Measurements from ENCODE around the gene SLC25A43. TPM values are rescaled to one million over a fixed set of nuclear protein-coding genes. Genes with fewer than 3 reads are reported as not detected.
A peak's percentile ranks its signal among the peaks of the same experiment; 100 is the strongest.

The SLC25A43 gene
- total RNA-seq, 1 donor from 2014 or later = 10.7 TPM

- H3K27me3 Mint-ChIP-seq = peaks cover 2% of the 10 kb centered on the region
- H3K36me3 Mint-ChIP-seq (ENCODE audit: low read depth) = no peaks in the 10 kb centered on the region
- DNase-seq = no peak
- intact Hi-C loops (cut with micrococcal nuclease) = loop anchor here (10.0 kb wide), 1 partner anchor 145 kb away; no protein-coding TSS in a partner anchor
- H3K9me3 Mint-ChIP-seq = no peaks in the 10 kb centered on the region
- no peak overlapping the region for H3K4me3 Mint-ChIP-seq
- no peak overlapping the region for H3K27ac Mint-ChIP-seq
- H3K4me1 Mint-ChIP-seq = no peaks in the 10 kb centered on the region
Observed at GRCh38 chrX:119389871-119390501, 9.2 kb upstream of the SLC25A43 start.

- peaks cover 4% of the 10 kb centered on the region for H3K27me3 Mint-ChIP-seq
- H3K36me3 Mint-ChIP-seq (ENCODE audit: low read depth) = no peaks in the 10 kb centered on the region
- H3K27ac Mint-ChIP-seq = no peak overlapping the region
- peak; percentile 63 for DNase-seq
- no peak overlapping the region for H3K4me3 Mint-ChIP-seq
- H3K9me3 Mint-ChIP-seq = no peaks in the 10 kb centered on the region
- intact Hi-C loops (cut with micrococcal nuclease) = loop anchor here (10.0 kb wide), 1 partner anchor 146 kb away; no protein-coding TSS in a partner anchor
- H3K4me1 Mint-ChIP-seq = no peaks in the 10 kb centered on the region
Observed at GRCh38 chrX:119391279-119391678, 7.9 kb upstream of the SLC25A43 start.

GRCh38 chrX:119393144-119393543 is 6.0 kb upstream of the SLC25A43 start:
- H3K9me3 Mint-ChIP-seq = no peaks in the 10 kb centered on the region
- no peak overlapping the region for H3K27ac Mint-ChIP-seq
- no peaks in the 10 kb centered on the region for H3K36me3 Mint-ChIP-seq (ENCODE audit: low read depth)
- peaks cover 4% of the 10 kb centered on the region for H3K27me3 Mint-ChIP-seq
- no peak for DNase-seq
- no peaks in the 10 kb centered on the region for H3K4me1 Mint-ChIP-seq
- no peak overlapping the region for H3K4me3 Mint-ChIP-seq
- intact Hi-C loops (cut with micrococcal nuclease) = loop anchor here (10.0 kb wide), 1 partner anchor 148 kb away; no protein-coding TSS in a partner anchor

GRCh38 chrX:119398587-119398973 is 556 bp upstream of the SLC25A43 start:
- H3K27me3 Mint-ChIP-seq = peaks cover 4% of the 10 kb centered on the region
- intact Hi-C loops (cut with micrococcal nuclease) = loop anchor here (5.0 to 10.0 kb wide), 2 partner anchors 69 to 154 kb away; partner anchors contain the start of gene SLC25A5
- H3K36me3 Mint-ChIP-seq (ENCODE audit: low read depth) = no peaks in the 10 kb centered on the region
- H3K9me3 Mint-ChIP-seq = no peaks in the 10 kb centered on the region
- peak; percentile 56 for DNase-seq
- peak overlapping the region; percentile 90 for H3K27ac Mint-ChIP-seq
- peak overlapping the region; percentile 92 for H3K4me3 Mint-ChIP-seq
- H3K4me1 Mint-ChIP-seq = peaks cover 14% of the 10 kb centered on the region

GRCh38 chrX:119399772-119400101 is 601 bp downstream of the SLC25A43 start:
- Mint-ChIP-seq H3K4me1 (peaks cover 14% of the 10 kb centered on the region), H3K9me3 (no peaks in the 10 kb centered on the region), H3K27me3 (peaks cover 2% of the 10 kb centered on the region), H3K27ac (peak overlapping the region; percentile 25), H3K4me3 (peak overlapping the region; percentile 74), H3K36me3 (ENCODE audit: low read depth) (no peaks in the 10 kb centered on the region)
- intact Hi-C loops (cut with micrococcal nuclease) = loop anchor here (5.0 to 10.0 kb wide), 2 partner anchors 68 to 155 kb away; partner anchors contain the start of gene SLC25A5
- DNase-seq = no peak

GRCh38 chrX:119401569-119401968 is 2.4 kb downstream of the SLC25A43 start:
- no peak overlapping the region for H3K27ac Mint-ChIP-seq
- no peaks in the 10 kb centered on the region for H3K36me3 Mint-ChIP-seq (ENCODE audit: low read depth)
- no peaks in the 10 kb centered on the region for H3K27me3 Mint-ChIP-seq
- H3K4me1 Mint-ChIP-seq = peaks cover 14% of the 10 kb centered on the region
- no peaks in the 10 kb centered on the region for H3K9me3 Mint-ChIP-seq
- intact Hi-C loops (cut with micrococcal nuclease) = no loop called here
- no peak overlapping the region for H3K4me3 Mint-ChIP-seq
- no peak for DNase-seq

- Mint-ChIP-seq H3K36me3 (ENCODE audit: low read depth) (peaks cover 3% of the 10 kb centered on the region), H3K9me3 (no peaks in the 10 kb centered on the region), H3K27me3 (no peaks in the 10 kb centered on the region), H3K4me3 (no peak overlapping the region), H3K27ac (no peak overlapping the region), H3K4me1 (peaks cover 14% of the 10 kb centered on the region)
- intact Hi-C loops (cut with micrococcal nuclease) = no loop called here
- no peak for DNase-seq
Observed at GRCh38 chrX:119402588-119402987, 3.5 kb downstream of the SLC25A43 start.

- peaks cover 2% of the 10 kb centered on the region for H3K4me1 Mint-ChIP-seq
- no peak overlapping the region for H3K27ac Mint-ChIP-seq
- intact Hi-C loops (cut with micrococcal nuclease) = no loop called here
- peaks cover 9% of the 10 kb centered on the region for H3K36me3 Mint-ChIP-seq (ENCODE audit: low read depth)
- DNase-seq = no peak
- H3K27me3 Mint-ChIP-seq = no peaks in the 10 kb centered on the region
- H3K4me3 Mint-ChIP-seq = no peak overlapping the region
- H3K9me3 Mint-ChIP-seq = no peaks in the 10 kb centered on the region
Observed at GRCh38 chrX:119406776-119407175, 7.6 kb downstream of the SLC25A43 start.

- H3K27ac Mint-ChIP-seq = no peak overlapping the region
- intact Hi-C loops (cut with micrococcal nuclease) = no loop called here
- H3K4me1 Mint-ChIP-seq = peaks cover 2% of the 10 kb centered on the region
- peaks cover 11% of the 10 kb centered on the region for H3K36me3 Mint-ChIP-seq (ENCODE audit: low read depth)
- DNase-seq = no peak
- H3K9me3 Mint-ChIP-seq = no peaks in the 10 kb centered on the region
- H3K4me3 Mint-ChIP-seq = no peak overlapping the region
- no peaks in the 10 kb centered on the region for H3K27me3 Mint-ChIP-seq
Observed at GRCh38 chrX:119407681-119408080, 8.5 kb downstream of the SLC25A43 start.

GRCh38 chrX:119410027-119410819 is 11.1 kb downstream of the SLC25A43 start:
- Mint-ChIP-seq H3K36me3 (ENCODE audit: low read depth) (peaks cover 11% of the 10 kb centered on the region), H3K4me1 (peaks cover 2% of the 10 kb centered on the region), H3K27me3 (no peaks in the 10 kb centered on the region), H3K4me3 (no peak overlapping the region), H3K27ac (no peak overlapping the region), H3K9me3 (no peaks in the 10 kb centered on the region)
- DNase-seq = no peak
- intact Hi-C loops (cut with micrococcal nuclease) = no loop called here

- no peak overlapping the region for H3K27ac Mint-ChIP-seq
- peaks cover 2% of the 10 kb centered on the region for H3K4me1 Mint-ChIP-seq
- intact Hi-C loops (cut with micrococcal nuclease) = no loop called here
- no peaks in the 10 kb centered on the region for H3K9me3 Mint-ChIP-seq
- peaks cover 11% of the 10 kb centered on the region for H3K36me3 Mint-ChIP-seq (ENCODE audit: low read depth)
- H3K27me3 Mint-ChIP-seq = no peaks in the 10 kb centered on the region
- no peak for DNase-seq
- no peak overlapping the region for H3K4me3 Mint-ChIP-seq
Observed at GRCh38 chrX:119410854-119411253, 11.7 kb downstream of the SLC25A43 start.

- no peak overlapping the region for H3K27ac Mint-ChIP-seq
- peaks cover 11% of the 10 kb centered on the region for H3K36me3 Mint-ChIP-seq (ENCODE audit: low read depth)
- no peaks in the 10 kb centered on the region for H3K9me3 Mint-ChIP-seq
- peaks cover 2% of the 10 kb centered on the region for H3K4me1 Mint-ChIP-seq
- intact Hi-C loops (cut with micrococcal nuclease) = no loop called here
- H3K4me3 Mint-ChIP-seq = no peak overlapping the region
- DNase-seq = no peak
- H3K27me3 Mint-ChIP-seq = no peaks in the 10 kb centered on the region
Observed at GRCh38 chrX:119411959-119412358, 12.8 kb downstream of the SLC25A43 start.

GRCh38 chrX:119417376-119417775 is 18.2 kb downstream of the SLC25A43 start:
- Mint-ChIP-seq H3K4me3 (no peak overlapping the region), H3K27ac (no peak overlapping the region), H3K27me3 (no peaks in the 10 kb centered on the region), H3K4me1 (no peaks in the 10 kb centered on the region), H3K9me3 (no peaks in the 10 kb centered on the region), H3K36me3 (ENCODE audit: low read depth) (no peaks in the 10 kb centered on the region)
- no peak for DNase-seq
- intact Hi-C loops (cut with micrococcal nuclease) = no loop called here

- H3K4me1 Mint-ChIP-seq = no peaks in the 10 kb centered on the region
- no peaks in the 10 kb centered on the region for H3K9me3 Mint-ChIP-seq
- intact Hi-C loops (cut with micrococcal nuclease) = no loop called here
- no peaks in the 10 kb centered on the region for H3K27me3 Mint-ChIP-seq
- no peaks in the 10 kb centered on the region for H3K36me3 Mint-ChIP-seq (ENCODE audit: low read depth)
- H3K27ac Mint-ChIP-seq = no peak overlapping the region
- DNase-seq = no peak
- H3K4me3 Mint-ChIP-seq = no peak overlapping the region
Observed at GRCh38 chrX:119417842-119418241, 18.7 kb downstream of the SLC25A43 start.
